ENCODE measurements around the gene FARS2.

- no peak for TF ChIP-seq POLR2A (IDR thresholded peaks at IDR 0.05; ENCODE audit: low read depth, low read length)
- no peak for TF ChIP-seq POLR2AphosphoS5 (IDR thresholded peaks at IDR 0.05; ENCODE audit: low read depth, low read length)
Observed at GRCh38 chr6:5626727-5627426, 365.6 kb downstream of the FARS2 start.
